NCI-H1436 treated with DMSO at 0.1 percent for 48 hours (cell line): ENCODE measurements around the gene TECPR2.
"Not testable (repeated sequence)": the region's sequence is repeated elsewhere in the genome, so short reads cannot be mapped to it uniquely, and the experiment has no call there.

Experiments
- DNase-seq: peaks from one replicate; lab custom pipeline; 2025; lab: John Stamatoyannopoulos, UW

Gene TECPR2

GRCh38 chr14:102362545-102363181, at the start of gene TECPR2, which contains the start of gene CINP:
Gene TECPR2, plus strand, starts transcription at chr14:102362941. Its CDS starts 13,781 bp downstream, at chr14:102376722.
Gene CINP, minus strand, starts transcription at chr14:102362890. Its CDS starts 39 bp downstream, at chr14:102362851.
- DNase-seq = peak; percentile 64

- DNase-seq = no peak
Observed at GRCh38 chr14:102314242-102315011, 48.3 kb upstream of the TECPR2 start.

- no peak for DNase-seq
Observed at GRCh38 chr14:102315121-102315520, 47.6 kb upstream of the TECPR2 start.

GRCh38 chr14:102316338-102316742, 46.4 kb upstream of the TECPR2 start:
- no peak for DNase-seq

- DNase-seq = no peak
Observed at GRCh38 chr14:102316743-102317563, 45.8 kb upstream of the TECPR2 start.

- DNase-seq = peak; percentile 30
Observed at GRCh38 chr14:102317564-102318248, 45.0 kb upstream of the TECPR2 start.

- no peak for DNase-seq
Observed at GRCh38 chr14:102318781-102319276, 43.9 kb upstream of the TECPR2 start.

GRCh38 chr14:102319351-102320032, 43.2 kb upstream of the TECPR2 start, which contains the start of gene ZNF839:
Gene ZNF839, plus strand, starts transcription at chr14:102319746. Its CDS starts 20 bp downstream, at chr14:102319766.
- DNase-seq = peak; percentile 52

GRCh38 chr14:102320033-102320660, 42.6 kb upstream of the TECPR2 start:
- DNase-seq = no peak

- no peak for DNase-seq
Observed at GRCh38 chr14:102320671-102321455, 41.9 kb upstream of the TECPR2 start.

- no peak for DNase-seq
Observed at GRCh38 chr14:102321456-102322422, 41.0 kb upstream of the TECPR2 start.

- no peak for DNase-seq
Observed at GRCh38 chr14:102323102-102323501, 39.6 kb upstream of the TECPR2 start.

GRCh38 chr14:102325791-102326345, 36.9 kb upstream of the TECPR2 start:
- DNase-seq = no peak

- no peak for DNase-seq
Observed at GRCh38 chr14:102326583-102326982, 36.2 kb upstream of the TECPR2 start.

- not testable (repeated sequence) for DNase-seq
Observed at GRCh38 chr14:102329381-102329780, 33.4 kb upstream of the TECPR2 start.

GRCh38 chr14:102330806-102331205, 31.9 kb upstream of the TECPR2 start:
- no peak for DNase-seq

- DNase-seq = no peak
Observed at GRCh38 chr14:102333390-102333789, 29.4 kb upstream of the TECPR2 start.
